Spleen (tissue), 7 donors: ENCODE data around the gene CCL2.

ENCODE experiments used
- POLR2A ChIP-seq, 3 donors: fragments of 450-650 bp; IDR thresholded peaks; one replicate each; pipeline ENCODE4 v1.5.1; 2017; ENCODE audit warnings: antibody characterized with exemption in 3 of 3, mild to moderate bottlenecking in 1 of 3
- TF ChIP-seq, protein P1 (sequence below), 11 experiments: fragments of 200-600 bp in 7 of 11; fragments of 450-650 bp in 4 of 11; sonication (generic) in 4 of 11; IDR thresholded peaks in 8 of 11; conservative IDR thresholded peaks in 3 of 11; 1 replicate in 7 of 11; 2 replicates in 4 of 11; pipeline versions ENCODE4 v1.4.0 to v1.8.0; 2016 to 2021; ENCODE audit warnings: antibody characterized with exemption in 11 of 11, inconsistent platforms in 4 of 11, mild to moderate bottlenecking in 1 of 11
- donor health status: DM: no; HTN: no; CAD: no; lungs with moderate emphysema.
- donor health status: DM: no; HTN: no; CAD: no.
- donor health status: DM: no; HTN: no; CAD: no.

- TF ChIP-seq, protein P1, sequence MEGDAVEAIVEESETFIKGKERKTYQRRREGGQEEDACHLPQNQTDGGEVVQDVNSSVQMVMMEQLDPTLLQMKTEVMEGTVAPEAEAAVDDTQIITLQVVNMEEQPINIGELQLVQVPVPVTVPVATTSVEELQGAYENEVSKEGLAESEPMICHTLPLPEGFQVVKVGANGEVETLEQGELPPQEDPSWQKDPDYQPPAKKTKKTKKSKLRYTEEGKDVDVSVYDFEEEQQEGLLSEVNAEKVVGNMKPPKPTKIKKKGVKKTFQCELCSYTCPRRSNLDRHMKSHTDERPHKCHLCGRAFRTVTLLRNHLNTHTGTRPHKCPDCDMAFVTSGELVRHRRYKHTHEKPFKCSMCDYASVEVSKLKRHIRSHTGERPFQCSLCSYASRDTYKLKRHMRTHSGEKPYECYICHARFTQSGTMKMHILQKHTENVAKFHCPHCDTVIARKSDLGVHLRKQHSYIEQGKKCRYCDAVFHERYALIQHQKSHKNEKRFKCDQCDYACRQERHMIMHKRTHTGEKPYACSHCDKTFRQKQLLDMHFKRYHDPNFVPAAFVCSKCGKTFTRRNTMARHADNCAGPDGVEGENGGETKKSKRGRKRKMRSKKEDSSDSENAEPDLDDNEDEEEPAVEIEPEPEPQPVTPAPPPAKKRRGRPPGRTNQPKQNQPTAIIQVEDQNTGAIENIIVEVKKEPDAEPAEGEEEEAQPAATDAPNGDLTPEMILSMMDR (IDR thresholded peaks at IDR 0.05 in 8 of 11, conservative IDR thresholded peaks at IDR 0.05 in 3 of 11) = no peak
- TF ChIP-seq POLR2A (IDR thresholded peaks at IDR 0.05) = no peak
Observed at GRCh38 chr17:34255841-34256240, 756 bp downstream of the CCL2 start.
